OCI-LY7 (cell line): Measurements from ENCODE around the gene RNF213. TPM values are rescaled to one million over a fixed set of nuclear protein-coding genes. Genes with fewer than 3 reads are reported as not detected.

Experiments
- BruUV-seq: library from RNA; stranded (reverse); fragments of 400-500 nt; replicated peaks from 2 replicates; lab custom pipeline; 2021; lab: Mats Ljungman, UMichigan
- CTCF ChIA-PET: fragments of 300-600 bp; sonication (Branson Sonifier 250); formaldehyde crosslinking; loops from one replicate; lab custom pipeline; 2022; ENCODE audit warnings: antibody characterized with exemption; ENCODE audit not compliant: unreplicated experiment; lab: Charles Lee
- POLR2A ChIA-PET: fragments of 300-600 bp; sonication (Branson Sonifier 250); formaldehyde crosslinking; loops from one replicate; lab custom pipeline; 2022; ENCODE audit warnings: antibody characterized with exemption; lab: Charles Lee
- DNase-seq: peaks from one replicate; pipeline ENCODE4 v3.0.0-alpha.2; 2015; ENCODE audit warnings: low spot score
- H2AFZ ChIP-seq: fragments of 200-600 bp; sonication (generic), shearing (Covaris generic); 2 replicates; pipeline ENCODE4 v1.6.1; 2014; ENCODE audit warnings: mild to moderate bottlenecking, antibody characterized with exemption, low read length, moderate library complexity
- H3K27ac ChIP-seq: fragments of 200-600 bp; sonication (generic); 2 replicates; pipeline ENCODE4 v1.5.1; 2014; ENCODE audit warnings: mixed run types, low read depth, mild to moderate bottlenecking, moderate library complexity, low read length, inconsistent platforms; ENCODE audit not compliant: poor library complexity, severe bottlenecking
- H3K36me3 ChIP-seq: fragments of 200-600 bp; sonication (generic); 2 replicates; pipeline ENCODE4 v1.6.1; 2014; ENCODE audit warnings: mild to moderate bottlenecking, antibody characterized with exemption, low read length, moderate library complexity, mixed read lengths; ENCODE audit not compliant: insufficient read depth
- H3K4me1 ChIP-seq: fragments of 200-600 bp; sonication (generic); 2 replicates; pipeline ENCODE4 v1.5.1; 2014; ENCODE audit warnings: mild to moderate bottlenecking, low read length; ENCODE audit not compliant: insufficient read depth, poor library complexity, severe bottlenecking
- H3K4me2 ChIP-seq: fragments of 200-600 bp; sonication (generic); 2 replicates; pipeline ENCODE4 v1.6.1; 2014; ENCODE audit warnings: mild to moderate bottlenecking, low read length
- H3K4me3 ChIP-seq: fragments of 200-600 bp; sonication (generic); 2 replicates; pipeline ENCODE4 v1.5.1; 2014; ENCODE audit warnings: mild to moderate bottlenecking, low read depth, low read length; ENCODE audit not compliant: poor library complexity, severe bottlenecking
- H3K79me2 ChIP-seq: fragments of 200-600 bp; sonication (generic); 2 replicates; pipeline ENCODE4 v1.6.1; 2016; ENCODE audit warnings: low read depth, mild to moderate bottlenecking, low read length, moderate library complexity, mixed read lengths; ENCODE audit not compliant: insufficient read depth
- H3K9me2 ChIP-seq: fragments of 200-600 bp; sonication (generic); 2 replicates; pipeline ENCODE4 v1.6.1; 2016; ENCODE audit warnings: mild to moderate bottlenecking, low read length, mixed read lengths; ENCODE audit not compliant: insufficient read depth
- H3K9me3 ChIP-seq: fragments of 200-600 bp; sonication (generic); 2 replicates; pipeline ENCODE4 v1.6.1; 2014; ENCODE audit warnings: mild to moderate bottlenecking, mixed run types, low read length, mixed read lengths
- H4K20me1 ChIP-seq: fragments of 200-600 bp; sonication (generic); 2 replicates; pipeline ENCODE4 v1.6.1; 2014; ENCODE audit warnings: mild to moderate bottlenecking, antibody characterized with exemption, low read length, moderate library complexity, mixed read lengths; ENCODE audit not compliant: insufficient read depth
- CTCF ChIP-seq: fragments of 200-600 bp; sonication (generic); conservative IDR thresholded peaks from 2 replicates; pipeline ENCODE4 v1.5.1; 2014; ENCODE audit warnings: mild to moderate bottlenecking, antibody characterized with exemption, low read length, moderate library complexity, mixed read lengths
- EZH2phosphoT487 ChIP-seq: fragments of 200-600 bp; sonication (generic); IDR thresholded peaks from 2 replicates; pipeline ENCODE4 v1.6.1; 2018; ENCODE audit warnings: low read depth, borderline replicate concordance, mild to moderate bottlenecking, mixed run types, antibody characterized with exemption, low read length, moderate library complexity, mixed read lengths
- intact Hi-C: fragments of 100-400 bp; cut with micrococcal nuclease; formaldehyde crosslinking; loops from one replicate; pipeline ENCODE4 v1.10.0; 2022; ENCODE audit not compliant: unreplicated experiment
- total RNA-seq, 2 experiments: library from RNA; depleted of rRNA in 1 of 2; stranded (reverse); fragments of >200 nt in 1 of 2; shearing (Covaris generic) in 1 of 2; gene quantifications; 2 replicates each; pipeline ENCODE4 v1.2.3, GENCODE V29; 2014 to 2022

RNF213 gene
- total RNA-seq, 2 experiments from 2014 or later: 58.8 to 68.6 TPM

- no peaks in the 10 kb centered on the region for H3K9me2 ChIP-seq
- no peaks in the 10 kb centered on the region for H3K4me1 ChIP-seq
- no peaks in the 10 kb centered on the region for H3K36me3 ChIP-seq
- ChIA-PET CTCF (no interaction called here), POLR2A (no interaction called here)
- H3K79me2 ChIP-seq: no peaks in the 10 kb centered on the region
- BruUV-seq: no TSS peak
- intact Hi-C loops: no loop called here
- no peak overlapping the region for H2AFZ ChIP-seq
- H3K9me3 ChIP-seq: no peaks in the 10 kb centered on the region
- TF ChIP-seq EZH2phosphoT487 (no peak), CTCF (no peak)
- DNase-seq: no peak
- H4K20me1 ChIP-seq: no peaks in the 10 kb centered on the region
- H3K27ac ChIP-seq: no peak overlapping the region
- no peak overlapping the region for H3K4me2 ChIP-seq
- H3K4me3 ChIP-seq: no peak overlapping the region
Observed at GRCh38 chr17:80433916-80434666, 173.4 kb downstream of the RNF213 start.

DNA sequence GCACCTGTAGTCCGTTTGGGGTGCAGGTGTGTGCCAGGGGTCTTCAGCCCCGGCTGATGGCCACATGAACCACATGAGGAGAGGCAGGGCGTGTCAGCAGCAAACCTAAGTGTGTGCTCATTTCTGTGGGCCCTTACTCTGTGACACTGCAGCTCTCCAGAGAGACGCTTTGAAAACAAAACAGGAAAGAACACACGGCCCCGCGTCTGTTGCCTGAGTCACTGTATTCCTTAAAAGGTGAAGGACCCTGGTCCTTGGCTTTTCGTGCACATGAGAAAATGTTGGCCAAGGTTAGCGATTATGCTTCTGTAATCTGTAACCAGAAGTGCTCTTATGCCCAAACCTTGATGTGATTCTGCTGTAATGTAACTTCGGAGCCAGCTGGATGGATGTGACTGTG lies 176.9 kb downstream of the RNF213 start:
- no peak for TF ChIP-seq EZH2phosphoT487
- no peak for TF ChIP-seq CTCF
- Histone ChIP-seq H3K79me2 (no peaks in the 10 kb centered on the region), H3K9me3 (no peaks in the 10 kb centered on the region), H4K20me1 (no peaks in the 10 kb centered on the region), H3K4me2 (no peak overlapping the region), H3K27ac (no peak overlapping the region), H3K36me3 (no peaks in the 10 kb centered on the region), H3K9me2 (no peaks in the 10 kb centered on the region), H3K4me1 (no peaks in the 10 kb centered on the region), H2AFZ (no peak overlapping the region), H3K4me3 (no peak overlapping the region)
- CTCF ChIA-PET: no interaction called here
- DNase-seq: no peak
- BruUV-seq: no TSS peak
- POLR2A ChIA-PET: no interaction called here
- intact Hi-C loops: no loop called here

- no peaks in the 10 kb centered on the region for H3K9me2 ChIP-seq
- POLR2A ChIA-PET: no interaction called here
Observed at GRCh38 chr17:80438806-80439205, 178.2 kb downstream of the RNF213 start.

More at GRCh38 chr17:80438806-80439205, 178.2 kb downstream of the RNF213 start:
- Histone ChIP-seq H3K4me2 (no peak overlapping the region), H3K36me3 (no peaks in the 10 kb centered on the region), H3K9me3 (no peaks in the 10 kb centered on the region), H3K4me1 (no peaks in the 10 kb centered on the region), H3K79me2 (no peaks in the 10 kb centered on the region), H4K20me1 (no peaks in the 10 kb centered on the region), H3K27ac (no peak overlapping the region), H3K4me3 (no peak overlapping the region), H2AFZ (no peak overlapping the region)
- DNase-seq: no peak
- CTCF ChIA-PET: no interaction called here
- intact Hi-C loops: no loop called here
- BruUV-seq: no TSS peak
- TF ChIP-seq CTCF (no peak), EZH2phosphoT487 (no peak)
